Mammary microvascular endothelial cell (primary cell): ENCODE measurements around the gene PRAMEF27. TPM values are rescaled to one million over a fixed set of nuclear protein-coding genes. Genes with fewer than 3 reads are reported as not detected.

Experiments used
- total RNA-seq: library from RNA; depleted of rRNA; stranded (reverse); fragments of >200 nt; gene quantifications from 2 replicates; pipeline ENCODE4 v1.2.3, GENCODE V29; 2015

The PRAMEF27 gene
- total RNA-seq = not detected in 2 replicates

DNA sequence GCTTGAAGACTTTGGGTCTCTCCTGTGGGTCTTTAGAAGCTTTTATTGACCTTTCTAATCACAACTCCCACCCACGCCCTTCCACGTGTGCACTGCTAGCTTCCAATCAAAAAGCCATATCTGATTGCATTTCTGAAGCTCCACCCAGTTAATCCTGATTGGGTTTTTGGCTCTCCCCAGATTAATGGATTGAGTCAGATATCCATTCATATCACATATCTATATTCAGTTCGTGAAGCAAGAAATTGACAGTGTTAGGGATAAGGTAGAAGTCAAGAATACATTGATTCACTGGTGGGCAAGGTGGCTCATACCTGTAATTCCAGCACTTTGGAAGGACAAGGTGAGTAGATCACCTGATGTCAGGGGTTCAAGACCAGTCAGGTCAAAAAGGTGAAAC lies at the start of gene PRAMEF27:
PRAMEF27 (minus strand) TSS at position 101 of the 400 bp plus-strand sequence. CDS start 2,916 bp downstream, outside the sequence.

DNA sequence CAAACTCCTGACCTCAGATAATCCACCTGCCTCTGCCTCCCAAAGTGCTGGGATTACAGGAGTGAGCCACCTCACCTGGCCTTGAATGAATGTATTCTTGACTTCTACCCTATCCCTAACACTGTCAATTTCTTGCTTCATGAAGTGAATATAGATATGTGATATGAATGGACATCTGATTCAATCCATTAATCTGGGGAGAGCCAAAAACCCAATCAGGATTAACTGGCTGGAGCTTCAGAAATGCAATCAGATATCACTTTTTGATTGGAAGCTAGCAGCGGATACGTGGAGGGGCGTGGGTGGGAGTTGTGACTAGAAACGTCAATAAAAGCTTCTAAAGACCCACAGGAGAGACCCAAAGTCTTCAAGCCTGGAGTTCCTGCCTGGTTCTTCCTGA lies 14.1 kb upstream of the PRAMEF27 start, which contains the start of gene PRAMEF25:
PRAMEF25 (plus strand) TSS at position 301 of the 400 bp plus-strand sequence. CDS start 2,920 bp downstream, outside the sequence.

Other genes starting within 250 kb of the PRAMEF27 start
- not detected in 2 replicates for gene PRAMEF11, start 225.2 kb downstream of the PRAMEF27 start, total RNA-seq
- gene HNRNPCL1, start 207.9 kb downstream of the PRAMEF27 start, total RNA-seq = not detected in 2 replicates
- not detected in 2 replicates for gene PRAMEF2, start 199.5 kb downstream of the PRAMEF27 start, total RNA-seq
- gene PRAMEF4, start 170.4 kb downstream of the PRAMEF27 start, total RNA-seq = not detected in 2 replicates
- gene PRAMEF10, start 158.3 kb downstream of the PRAMEF27 start, total RNA-seq = not detected in 2 replicates
- not detected in 2 replicates for gene PRAMEF7, start 140.0 kb downstream of the PRAMEF27 start, total RNA-seq
- gene PRAMEF6, start 109.0 kb downstream of the PRAMEF27 start, total RNA-seq = not detected in 2 replicates
- gene HNRNPCL3, start 4.2 kb upstream of the PRAMEF27 start, total RNA-seq = not detected in 2 replicates
- not detected in 2 replicates for gene PRAMEF25, start 14.2 kb upstream of the PRAMEF27 start, total RNA-seq
- not detected in 2 replicates for gene HNRNPCL2, start 60.3 kb upstream of the PRAMEF27 start, total RNA-seq
- gene PRAMEF26, start 99.4 kb upstream of the PRAMEF27 start, total RNA-seq = not detected in 2 replicates
- not detected in 2 replicates for gene HNRNPCL4, start 109.1 kb upstream of the PRAMEF27 start, total RNA-seq
- gene PRAMEF9, start 115.3 kb upstream of the PRAMEF27 start, total RNA-seq = not detected in 2 replicates
- not detected in 2 replicates for gene PRAMEF13, start 144.8 kb upstream of the PRAMEF27 start, total RNA-seq
- not detected in 2 replicates for gene PRAMEF18, start 169.6 kb upstream of the PRAMEF27 start, total RNA-seq
- gene PRAMEF5, start 197.6 kb upstream of the PRAMEF27 start, total RNA-seq = not detected in 2 replicates
- gene PRAMEF8, start 228.6 kb upstream of the PRAMEF27 start, total RNA-seq = not detected in 2 replicates
- gene PRAMEF33, start 247.0 kb upstream of the PRAMEF27 start, total RNA-seq = not detected in 2 replicates